DMS79 (cell line): Measurements from ENCODE around the gene TICAM2.

Experiments
- DNase-seq: peaks from one replicate; lab custom pipeline; 2025; lab: John Stamatoyannopoulos, UW

TICAM2 gene

DNA sequence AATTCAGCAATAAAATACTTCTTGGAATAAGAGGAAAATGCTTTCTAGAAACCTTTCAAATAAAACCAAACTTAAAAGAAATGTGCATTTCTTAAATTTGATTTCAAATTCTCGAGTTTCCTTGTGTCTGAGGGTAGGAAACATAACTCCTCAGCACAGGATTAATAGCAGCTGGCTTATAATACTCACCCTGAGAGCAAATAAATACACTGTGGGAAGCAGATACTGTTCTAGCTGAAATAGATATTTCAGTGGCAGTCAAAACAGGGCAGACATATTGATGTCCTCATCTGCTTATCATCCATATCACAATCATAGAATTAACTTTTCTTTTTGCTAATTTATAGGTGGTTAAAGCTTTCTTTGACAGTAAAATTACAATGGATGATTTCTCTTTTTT is 33.6 kb downstream of the TICAM2 start:
- DNase-seq = no peak

DNA sequence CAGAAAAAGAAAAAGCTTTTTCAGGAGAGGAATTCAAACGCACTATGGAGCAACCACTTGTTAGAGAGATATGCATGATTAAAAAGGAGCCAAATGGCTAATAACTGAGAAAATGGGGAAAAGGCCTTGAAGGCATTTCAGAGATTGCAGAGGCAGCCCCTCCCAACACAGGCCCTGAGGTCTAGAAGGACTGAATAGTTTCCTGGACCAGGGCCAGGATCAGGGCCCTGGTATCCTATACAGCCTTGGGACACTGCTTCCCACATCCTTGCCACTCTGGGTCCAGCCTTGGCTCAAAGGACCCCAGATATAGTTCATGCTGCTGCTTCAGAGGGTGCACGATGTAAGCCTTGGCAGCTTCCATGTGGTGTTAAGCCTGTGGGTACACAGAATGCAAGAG is 37.0 kb downstream of the TICAM2 start:
- no peak for DNase-seq

DNA sequence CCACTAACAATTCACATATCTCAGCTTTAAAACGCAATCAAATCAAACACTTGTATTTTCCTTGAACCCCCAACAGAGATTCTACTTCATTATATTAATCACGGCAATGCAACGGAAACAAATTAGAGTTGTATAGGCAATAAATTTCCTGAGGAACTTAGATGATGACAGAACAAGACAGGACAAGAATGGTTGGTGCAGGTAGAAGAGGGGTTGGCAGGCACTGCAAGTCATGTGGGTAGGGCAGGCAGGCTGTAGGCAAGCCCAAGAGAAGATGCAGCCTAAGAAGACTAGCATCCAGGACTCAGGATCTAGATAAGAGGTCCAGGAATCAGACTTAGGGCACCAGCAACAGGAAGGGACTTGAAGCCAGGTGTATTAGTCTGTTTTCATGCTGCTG is 41.1 kb downstream of the TICAM2 start:
- DNase-seq = no peak

DNA sequence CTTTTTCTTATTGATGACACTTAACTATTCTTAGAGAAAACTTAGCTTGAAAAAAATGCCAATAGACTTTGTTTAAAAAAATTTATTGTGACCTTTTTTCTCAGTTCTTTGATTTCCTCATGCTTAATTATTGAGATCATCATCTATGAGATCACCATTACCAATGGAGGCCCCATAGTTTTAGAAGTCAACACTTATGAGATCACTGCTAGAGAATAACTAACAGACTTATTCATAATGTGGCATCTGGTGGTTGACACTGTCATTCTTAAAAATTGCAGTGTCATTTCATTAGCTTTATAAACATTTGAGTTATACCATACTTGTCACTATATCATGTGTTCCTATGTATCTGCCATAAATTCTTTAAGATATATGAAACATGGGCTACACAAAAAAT is 42.8 kb downstream of the TICAM2 start:
- DNase-seq = no peak

DNA sequence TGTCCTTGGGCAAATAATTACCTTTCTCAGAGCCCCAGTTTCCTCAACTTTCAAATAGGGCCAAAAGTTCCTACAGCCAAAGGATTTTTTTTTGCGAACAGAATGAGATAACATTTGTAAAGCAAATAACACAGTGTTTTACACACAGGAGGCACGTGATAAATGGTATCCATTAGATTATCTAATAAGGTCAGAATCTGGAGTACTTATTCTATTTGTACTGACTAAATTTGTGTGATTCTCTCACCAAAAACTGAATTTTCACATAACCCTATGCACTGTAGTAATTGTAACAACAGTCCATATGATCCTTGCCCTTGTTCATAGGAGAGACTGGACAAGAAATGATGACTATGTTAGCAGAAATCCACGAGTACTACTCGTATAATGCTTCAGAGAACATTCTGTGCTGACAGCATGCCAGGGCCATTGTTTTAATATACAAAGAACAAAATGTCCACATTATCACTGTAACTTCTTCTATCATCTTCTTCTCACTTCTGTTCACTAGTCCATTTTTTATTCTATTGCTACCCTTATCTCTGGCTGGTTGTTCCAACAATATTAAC is 43.8 kb downstream of the TICAM2 start:
- DNase-seq = no peak

DNA sequence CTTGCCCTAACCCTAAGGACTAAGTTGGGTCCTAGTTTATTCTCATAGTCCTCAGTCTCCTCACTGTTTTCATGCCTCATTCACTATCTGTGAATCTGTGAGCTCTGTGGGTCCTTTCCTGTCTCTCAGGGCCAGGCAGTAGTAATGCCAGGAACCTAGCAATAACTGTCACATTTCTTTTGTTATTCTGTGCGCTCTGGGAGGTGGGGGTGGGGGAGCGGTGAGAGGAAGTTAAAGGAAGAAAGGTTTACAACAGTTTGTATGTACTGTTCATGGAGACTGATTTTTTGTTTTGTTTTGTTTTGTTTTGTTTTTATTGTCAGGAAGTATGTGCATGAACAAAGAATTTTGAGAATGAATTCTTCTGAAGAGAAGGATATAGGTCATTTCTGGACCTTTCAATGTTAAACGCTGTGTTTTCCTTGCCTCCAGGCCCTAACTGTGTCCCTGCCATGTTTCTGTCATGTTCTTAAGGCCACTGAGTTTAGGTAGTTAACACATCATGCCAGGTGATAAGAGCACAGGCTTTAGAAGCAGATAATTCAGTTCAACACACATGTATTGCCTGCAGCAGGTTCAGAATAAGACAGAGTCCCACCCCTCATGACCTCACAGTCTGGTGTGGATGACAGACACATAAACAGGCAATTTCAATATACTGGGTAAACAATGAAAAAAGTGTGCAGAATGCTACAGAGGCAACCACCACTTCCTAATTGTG is 44.5 kb downstream of the TICAM2 start:
- DNase-seq = no peak

DNA sequence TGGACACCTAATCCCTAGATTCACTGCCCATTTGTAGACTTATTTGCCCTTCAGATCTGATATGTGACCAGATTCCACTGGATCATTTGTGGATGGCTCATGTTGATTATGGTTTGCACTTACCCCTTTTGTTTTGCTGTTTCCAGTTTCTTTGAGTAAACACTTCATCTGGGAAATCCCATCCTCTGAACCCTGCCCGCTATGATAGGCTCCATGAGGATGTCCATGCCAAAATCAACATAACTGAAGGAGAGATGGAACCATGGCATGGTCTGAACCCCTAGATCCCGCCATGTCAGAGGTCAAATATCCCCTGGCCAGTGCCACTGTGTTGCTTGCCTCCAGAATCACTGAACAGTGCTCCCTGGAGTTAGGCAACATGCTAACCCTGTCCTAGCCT is 46.0 kb downstream of the TICAM2 start:
- no peak for DNase-seq

DNA sequence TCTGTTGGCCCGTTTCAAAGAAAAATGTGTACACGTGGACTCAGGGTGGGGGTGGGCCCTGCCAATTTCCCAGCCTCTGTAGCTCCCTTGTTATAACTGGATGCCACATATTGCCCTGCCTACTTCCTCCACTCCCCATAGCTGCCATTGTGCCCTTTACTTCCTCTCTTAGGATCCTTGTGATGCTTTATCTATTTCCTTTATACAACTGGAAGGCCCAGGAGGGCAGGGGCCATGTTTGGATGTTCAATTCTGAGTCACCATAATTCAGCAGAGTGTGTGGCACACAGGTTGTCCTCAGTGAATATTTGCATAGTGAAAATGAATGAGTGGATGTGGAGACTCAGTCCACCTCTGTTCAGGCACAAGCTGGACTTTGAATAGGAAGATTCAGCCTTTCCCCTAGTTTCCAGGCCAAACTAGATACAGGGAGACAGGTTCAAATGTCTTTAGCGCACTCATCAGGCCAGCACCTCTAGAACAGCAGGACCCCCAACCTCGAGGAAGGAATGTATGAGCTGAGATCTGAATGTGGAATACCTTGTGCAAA is 47.1 kb downstream of the TICAM2 start:
- no peak for DNase-seq

DNA sequence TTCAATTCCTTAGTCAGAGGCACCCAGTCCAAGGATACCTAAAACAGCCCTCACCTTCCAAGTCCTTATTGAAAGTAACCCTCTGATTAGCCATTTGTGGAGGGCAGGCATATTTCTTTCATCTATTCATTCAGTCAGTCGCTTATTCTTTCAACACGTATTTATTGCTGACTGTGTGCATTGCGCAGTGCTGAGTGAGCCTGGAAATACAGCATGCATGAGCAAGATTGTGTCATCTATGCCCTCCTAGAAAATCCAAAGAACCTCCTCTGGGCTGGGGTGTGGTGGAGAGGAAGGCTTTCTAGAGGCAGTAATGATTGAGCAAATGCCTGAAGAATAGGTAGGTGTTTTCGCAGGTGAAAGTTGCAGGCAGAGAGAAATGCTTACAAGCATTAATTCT is 49.2 kb downstream of the TICAM2 start:
- DNase-seq = no peak

DNA sequence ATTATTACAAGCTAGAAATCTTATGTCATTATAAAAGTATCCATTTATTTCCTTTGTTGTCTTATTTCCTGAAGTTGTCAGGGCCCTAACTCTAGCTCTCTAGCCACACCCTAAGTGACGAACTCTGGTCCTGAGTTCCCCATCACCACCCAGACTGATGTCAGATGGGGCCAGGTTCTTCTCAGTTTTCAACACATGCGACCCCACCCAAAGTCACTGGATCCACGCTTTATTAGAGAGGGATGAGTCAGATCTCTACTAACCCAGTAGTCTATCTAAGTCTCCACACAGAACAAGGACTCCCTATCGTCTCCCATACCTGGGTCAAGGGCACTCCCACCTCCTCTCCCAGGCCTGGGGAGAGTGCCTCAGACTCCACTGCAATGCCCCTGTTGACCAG is 50.9 kb downstream of the TICAM2 start:
- DNase-seq = no peak

DNA sequence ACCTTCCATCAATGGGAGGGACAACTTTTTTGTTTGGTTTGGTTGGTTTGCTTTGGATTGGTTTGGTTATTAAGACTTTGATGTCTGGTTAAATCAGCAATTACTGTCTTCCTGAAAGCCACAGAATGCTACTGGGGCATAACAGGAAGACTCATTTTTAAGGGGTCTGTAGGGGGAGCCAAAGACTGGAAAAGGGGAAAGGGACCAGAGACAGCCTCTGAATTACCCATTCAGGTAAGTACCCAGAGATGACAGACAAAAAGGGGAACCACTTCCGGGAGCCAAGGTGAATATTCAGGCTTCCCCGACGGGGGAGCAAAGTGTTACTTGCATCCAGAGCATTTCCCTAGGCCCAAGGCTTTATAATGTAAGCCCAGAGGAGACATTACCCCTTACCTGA is 53.1 kb downstream of the TICAM2 start:
- DNase-seq = no peak

DNA sequence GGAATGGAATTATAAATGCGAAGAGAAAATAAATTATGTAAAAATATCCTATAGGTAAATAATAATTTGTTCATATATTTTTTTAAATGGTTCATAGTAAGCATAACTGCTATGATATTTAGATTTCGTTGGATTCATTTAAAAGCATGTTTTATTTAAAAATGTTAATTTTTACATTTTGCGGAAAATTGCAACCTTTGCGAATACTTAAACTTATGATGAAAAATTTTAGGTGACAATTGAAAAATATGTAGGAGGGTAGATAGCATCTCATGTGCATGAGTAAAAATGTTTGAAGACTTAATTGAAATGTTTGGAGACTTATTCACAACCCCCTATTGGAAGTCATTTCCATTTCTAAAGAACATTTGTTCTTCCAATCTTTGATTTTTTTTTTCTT is 53.6 kb downstream of the TICAM2 start:
- DNase-seq = no peak

DNA sequence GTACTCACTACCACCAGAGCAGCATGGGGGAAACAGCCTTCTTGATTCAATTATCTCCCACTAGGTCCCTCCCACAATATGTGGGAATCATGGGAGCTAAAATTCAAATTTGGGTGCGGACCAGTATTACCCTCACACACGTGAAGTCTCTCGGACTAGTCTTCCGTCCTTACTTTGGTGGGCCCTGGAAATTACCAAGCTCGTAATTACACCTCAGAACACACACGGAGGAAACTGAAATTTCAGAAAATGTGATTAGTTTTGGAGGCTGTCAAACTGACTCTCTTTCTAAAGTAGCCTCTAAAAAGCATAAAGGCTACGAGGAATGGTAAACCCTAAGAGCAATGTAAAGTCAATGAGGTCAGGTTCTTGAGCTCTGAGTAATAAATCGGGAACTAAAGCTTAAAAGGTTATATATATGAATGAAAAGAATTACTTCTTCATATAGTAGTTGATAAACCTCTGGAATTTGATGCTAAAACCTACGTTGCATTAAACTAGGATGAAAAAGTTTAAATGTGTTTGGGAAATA is 56.9 kb downstream of the TICAM2 start:
- no peak for DNase-seq

DNA sequence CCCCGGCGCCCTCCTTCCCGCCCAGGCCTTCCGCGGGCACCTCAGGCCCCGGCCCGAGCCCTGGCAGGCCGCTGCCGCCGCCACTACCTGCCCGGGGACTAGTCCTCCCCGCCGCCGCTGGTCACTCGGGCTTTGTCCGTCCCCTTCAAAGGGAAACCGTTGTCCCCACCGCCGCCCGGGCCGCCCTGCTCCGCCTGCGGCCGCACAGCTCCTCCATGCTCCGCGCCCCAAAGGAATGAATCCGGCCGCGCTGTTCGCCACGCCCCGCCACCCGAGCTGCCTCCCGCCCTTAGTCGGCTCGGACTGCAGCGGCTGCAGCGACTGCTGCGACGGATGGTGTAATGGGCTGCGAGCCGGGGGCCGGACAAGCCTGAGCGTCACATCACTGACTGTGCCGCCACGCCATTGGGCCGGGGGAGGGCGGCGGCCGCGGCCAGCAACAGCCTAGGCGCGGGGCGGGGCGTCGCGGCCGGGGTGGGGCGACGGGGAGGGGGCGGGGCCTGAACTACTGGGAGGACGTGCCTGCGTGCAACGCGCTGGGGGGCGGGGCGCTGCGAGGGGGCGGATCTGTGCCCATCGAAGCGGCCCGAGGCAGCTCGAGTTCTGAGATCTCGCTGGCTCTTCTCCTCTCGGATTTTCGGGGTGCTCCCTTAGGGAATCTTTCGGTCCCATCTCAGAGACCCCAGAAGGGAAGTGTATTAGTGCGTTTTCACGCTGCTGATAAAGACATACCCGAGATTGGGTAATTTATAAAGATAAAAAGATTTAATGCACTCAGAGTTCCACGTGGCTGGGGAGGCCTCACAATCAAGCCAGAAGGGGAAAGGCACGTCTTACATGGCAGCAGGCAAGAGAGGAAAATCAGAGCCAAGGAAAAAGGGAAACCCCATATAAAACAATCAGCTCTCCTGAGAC is 57.6 kb downstream of the TICAM2 start, which contains the start of gene FEM1C:
FEM1C (minus strand) TSS at position 340 of the 915 bp plus-strand sequence. CDS start 1,282 bp downstream, outside the sequence.
- DNase-seq = peak; percentile 50

DNA sequence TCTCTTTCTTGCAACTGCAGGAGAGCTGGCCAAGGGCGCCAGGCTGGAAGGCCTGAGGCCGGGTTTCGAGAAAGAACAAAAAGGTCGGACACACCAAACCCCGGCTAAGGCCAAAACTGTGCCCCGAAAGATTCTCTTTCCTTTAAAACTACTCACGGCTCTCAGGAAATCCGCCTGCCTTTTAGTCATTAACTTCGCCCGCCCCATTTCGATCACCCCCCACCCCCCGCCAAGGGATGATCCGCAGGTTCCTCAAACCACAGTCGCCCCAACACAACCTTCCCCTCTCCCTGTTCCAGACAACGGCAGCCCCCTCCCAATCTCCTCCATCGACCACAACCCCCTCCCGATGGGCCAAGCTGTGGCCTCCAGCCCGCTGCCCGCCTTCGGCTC is 58.2 kb downstream of the TICAM2 start:
- no peak for DNase-seq

DNA sequence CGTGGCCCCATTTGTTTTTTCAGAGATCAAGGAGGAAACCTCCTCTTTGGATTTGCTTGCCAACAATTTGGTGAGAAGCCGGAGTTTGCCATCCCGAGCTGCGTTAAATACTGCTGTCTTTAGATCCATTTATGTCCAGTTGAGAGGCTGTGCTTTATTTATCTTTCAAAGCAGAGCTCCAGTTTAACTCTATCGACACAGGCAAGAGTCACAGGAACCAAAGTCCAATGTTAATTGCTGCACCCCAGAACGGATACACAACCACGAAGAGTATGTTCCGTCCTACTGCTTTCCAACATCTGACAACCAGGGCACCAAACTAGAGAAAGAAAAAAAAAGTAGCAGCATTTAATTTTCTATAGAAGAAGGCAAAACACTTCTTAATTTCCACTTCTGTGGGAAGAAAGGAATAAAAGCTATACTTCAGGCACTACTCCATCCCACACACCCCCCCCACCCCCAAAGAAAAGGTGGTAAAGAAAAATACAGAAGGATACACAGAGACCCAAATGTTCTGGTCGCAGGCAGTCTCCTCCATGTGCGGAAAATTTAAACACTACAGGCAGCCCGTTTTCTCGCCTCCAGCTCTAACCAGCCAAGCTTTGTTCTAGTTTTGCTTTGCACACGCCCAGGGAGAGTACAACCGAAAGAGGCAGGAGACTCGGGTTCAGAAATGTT is 58.8 kb downstream of the TICAM2 start:
- DNase-seq = no peak

DNA sequence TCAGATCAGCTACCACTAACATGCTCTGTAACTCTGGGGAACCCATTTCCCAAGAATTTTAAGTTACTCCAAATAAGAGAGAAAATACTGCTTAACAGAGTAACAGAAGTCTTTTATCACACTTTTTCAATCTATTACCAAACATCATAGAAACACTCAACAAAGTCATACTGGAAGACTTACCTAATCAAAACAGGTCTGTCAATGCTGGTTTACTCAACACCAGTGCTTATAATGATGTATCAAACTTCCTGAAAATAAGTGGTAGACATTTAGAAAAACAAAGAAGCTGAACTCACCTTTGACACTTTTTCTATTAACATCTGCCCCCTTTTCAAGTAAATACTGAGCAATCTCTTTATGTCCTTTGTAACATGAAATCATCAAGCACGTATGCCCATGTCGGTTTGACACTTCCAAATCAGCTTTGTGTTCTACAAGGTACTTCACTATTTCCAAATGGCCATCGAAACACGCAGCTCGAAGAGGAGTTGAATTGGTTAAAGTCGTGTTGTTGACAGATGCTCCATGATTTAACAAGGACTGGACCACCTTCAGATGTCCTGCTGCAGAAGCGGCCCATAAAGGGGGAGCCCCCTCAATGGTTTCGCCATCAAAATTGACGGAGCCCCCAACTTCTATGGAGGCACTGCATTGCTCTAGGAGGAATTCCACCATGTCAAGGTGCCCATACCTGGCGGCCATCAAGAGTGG is 59.5 kb downstream of the TICAM2 start:
- no peak for DNase-seq

DNA sequence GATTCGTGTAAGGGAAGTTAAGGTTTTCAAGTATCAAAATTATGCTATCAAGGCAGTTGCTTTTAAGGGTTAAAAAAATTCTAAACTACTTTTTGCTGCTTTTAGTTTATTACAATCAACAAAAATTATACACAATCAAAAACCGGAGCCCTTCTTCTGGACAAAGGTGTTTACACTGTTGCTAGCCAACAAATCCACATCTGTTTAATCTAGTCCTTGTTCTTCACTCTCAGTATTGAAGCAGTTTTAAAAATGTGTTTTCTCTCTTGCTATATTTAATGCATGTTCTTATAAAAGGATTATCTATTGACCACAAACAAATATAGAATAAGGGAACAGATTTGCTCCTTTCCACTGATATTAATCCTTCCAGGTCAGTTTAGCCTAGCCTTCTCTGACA is 60.2 kb downstream of the TICAM2 start:
- DNase-seq = no peak

DNA sequence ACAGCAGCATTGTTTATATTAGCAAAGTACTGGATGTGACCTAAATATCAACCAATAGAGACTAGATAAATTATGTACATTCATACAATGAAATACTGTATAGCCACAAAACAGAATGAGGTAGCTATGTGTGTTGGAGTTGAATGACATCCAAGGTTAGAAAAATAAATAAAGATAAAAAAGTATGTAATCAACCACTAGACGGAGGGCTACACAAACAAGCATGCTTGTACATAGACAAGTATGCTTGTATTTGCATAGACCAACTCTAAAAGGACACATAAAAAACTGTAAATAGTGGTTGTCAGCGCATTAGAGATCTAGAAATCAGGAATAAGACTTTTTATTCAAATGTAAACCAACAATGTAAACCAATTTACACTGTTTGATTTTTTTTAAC is 60.7 kb downstream of the TICAM2 start:
- no peak for DNase-seq

DNA sequence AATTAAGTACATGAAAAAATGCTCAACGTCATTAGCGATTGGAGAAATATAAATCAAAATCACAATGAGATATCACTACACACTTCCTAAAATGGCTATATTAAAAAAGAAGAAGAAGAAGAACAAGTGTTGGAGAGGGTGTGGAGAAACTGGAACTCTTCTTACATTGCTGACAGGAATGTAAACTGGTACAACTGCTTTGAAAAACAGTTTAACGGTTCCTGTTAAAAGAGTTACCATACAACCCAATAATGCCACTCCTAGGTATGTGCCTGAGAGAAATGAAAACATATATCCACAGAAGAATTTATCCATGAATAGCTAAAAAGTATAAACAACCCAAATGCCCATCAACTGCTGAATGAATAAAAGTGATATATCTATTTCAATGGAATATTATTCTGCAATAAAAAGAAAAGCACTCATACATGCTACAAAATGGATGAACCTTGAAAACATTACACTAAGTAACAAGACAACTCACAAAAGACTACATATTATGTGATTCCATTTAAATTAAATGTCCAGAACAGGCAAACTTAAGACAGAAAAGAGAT is 66.7 kb downstream of the TICAM2 start:
- no peak for DNase-seq

DNA sequence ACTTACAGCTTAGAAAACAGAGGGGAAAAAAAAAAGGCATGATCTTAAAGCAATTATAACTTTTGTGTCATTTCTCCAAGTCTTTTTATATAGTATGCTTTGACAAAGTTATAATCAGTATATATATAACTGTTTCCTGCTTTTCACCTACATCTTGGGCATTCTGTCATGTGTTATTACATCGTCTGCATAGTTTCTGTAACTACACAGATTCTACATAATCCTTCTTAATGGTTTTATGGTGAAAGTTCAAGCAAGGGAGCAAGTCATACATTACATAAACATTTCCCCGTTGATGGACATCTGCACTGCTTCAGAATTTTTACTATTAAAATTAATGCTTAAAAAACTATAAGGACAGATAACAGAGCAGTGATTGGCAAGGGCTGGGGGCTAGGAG is 69.8 kb downstream of the TICAM2 start:
- DNase-seq = no peak
